Stomach (tissue), 9 donors: ENCODE measurements around the gene ADSS1. TPM values are rescaled to one million over a fixed set of nuclear protein-coding genes. Genes with fewer than 3 reads are reported as not detected.

Experiments used
- DNase-seq, 2 donors: peaks; one replicate each; pipeline versions ENCODE4 v3.0.0 to v3.0.0-alpha.2; 2013 to 2019
- H3K27ac ChIP-seq, 5 donors: fragments of 200-600 bp in 4 of 5; sonication (generic) in 4 of 5; one replicate each; pipeline ENCODE4 v1.5.1; 2013 to 2019; ENCODE audit warnings: mild to moderate bottlenecking in 1 of 5, moderate library complexity in 1 of 5
- H3K27me3 ChIP-seq, 3 donors: fragments of 200-600 bp; sonication (generic); one replicate each; pipeline ENCODE4 v1.5.1; 2017 to 2019; ENCODE audit warnings: mixed run types in 1 of 3
- H3K36me3 ChIP-seq, 4 donors: fragments of 200-600 bp; sonication (generic); 1 replicate in 3 of 4; 2 replicates in 1 of 4; pipeline ENCODE4 v1.5.1; 2016 to 2019
- H3K4me1 ChIP-seq, 4 donors: fragments of 200-600 bp; sonication (generic); one replicate each; pipeline ENCODE4 v1.5.1; 2016 to 2019
- H3K4me3 ChIP-seq, 4 donors: fragments of 200-600 bp; sonication (generic) in 3 of 4; one replicate each; pipeline ENCODE4 v1.5.1; 2016 to 2019; ENCODE audit warnings: mild to moderate bottlenecking in 1 of 4
- H3K9me3 ChIP-seq, 4 donors: fragments of 200-600 bp; sonication (generic); one replicate each; pipeline ENCODE4 v1.5.1; 2016 to 2019
- CTCF ChIP-seq, 7 experiments: fragments of 450-650 bp in 4 of 7; fragments of 200-600 bp in 3 of 7; sonication (generic) in 3 of 7; IDR thresholded peaks; one replicate each; pipeline ENCODE4 v1.5.1; 2016 to 2019; ENCODE audit warnings: antibody characterized with exemption in 7 of 7, control low read depth in 2 of 7, mild to moderate bottlenecking in 1 of 7
- EP300 ChIP-seq: sonication (generic); formaldehyde crosslinking; IDR thresholded peaks from one replicate; pipeline ENCODE4 v1.6.1; 2017; ENCODE audit warnings: antibody characterized with exemption
- POLR2A ChIP-seq, 4 donors: fragments of 450-650 bp; IDR thresholded peaks; one replicate each; pipeline ENCODE4 v1.6.1; 2016; ENCODE audit warnings: antibody characterized with exemption in 4 of 4, control low read depth in 2 of 4, mild to moderate bottlenecking in 1 of 4, moderate library complexity in 1 of 4
- POLR2AphosphoS5 ChIP-seq, 3 donors: sonication (generic); formaldehyde crosslinking; IDR thresholded peaks; one replicate each; pipeline ENCODE4 v1.6.1; 2016; ENCODE audit warnings: antibody characterized with exemption in 3 of 3
- WGBS, 5 donors: extraction: QIAGEN DNeasy Blood & Tissue Kit in 3 of 5; methylation state at CpG; one replicate each; pipeline versions ENCODE4 v1.1.5 to v1.1.7; 2013 to 2018; 5-methylcytosine and 5-hydroxymethylcytosine counted together
- intact Hi-C: fragments of 100-400 bp; cut with DNase I; formaldehyde crosslinking; loops from one replicate; pipeline ENCODE4 v1.15.1; 2023; ENCODE audit warnings: low total_unique reads
- polyA plus RNA-seq, 3 donors: library from polyadenylated mRNA; stranded (reverse); fragments of 200-250 nt; gene quantifications; one replicate each; pipeline ENCODE4 v1.2.3, GENCODE V29; 2013
- total RNA-seq, 5 donors: library from RNA; depleted of rRNA; stranded (reverse); fragments of >200 nt; gene quantifications; one replicate each; pipeline versions ENCODE4 v1.1.0 to v1.2.3, GENCODE V29; 2014 to 2016
- donor health status: healthy with polysubstance abuse.
- donor health status: Bipolar disorder and iron deficiency.
- donor health status: healthy.

ADSS1 gene
- total and polyA plus RNA-seq, 8 donors, result 7.0 to 59.4 (median 12.3) TPM; not detected in 1

GRCh38 chr14:104730487-104730886 is 6.5 kb downstream of the ADSS1 start:
- H3K36me3 ChIP-seq, result no peaks in the 10 kb centered on the region

GRCh38 chr14:104731320-104732294 is 7.6 kb downstream of the ADSS1 start:
- no peak overlapping the region for H3K4me3 ChIP-seq
- H3K36me3 ChIP-seq, result no peaks in the 10 kb centered on the region
- H3K27ac ChIP-seq, result peak overlapping the region; percentile 2 to 78 (median 68)
- WGBS, 5 donors, result 74 to 88% (median 86%) methylated on average over 12 to 18 of the region's 18 CpGs
- intact Hi-C loops, result no loop called here
- no peaks in the 10 kb centered on the region for H3K9me3 ChIP-seq
- no peak for DNase-seq
- TF ChIP-seq CTCF (IDR thresholded peaks at IDR 0.05), result no peak
- no peak for TF ChIP-seq POLR2A (IDR thresholded peaks at IDR 0.05)
- no peak for TF ChIP-seq POLR2AphosphoS5 (IDR thresholded peaks at IDR 0.05)
- TF ChIP-seq EP300, result no peak
- no peaks in the 10 kb centered on the region for H3K27me3 ChIP-seq
- peaks cover 34 to 59% (median 47%) of the 10 kb centered on the region in 4 donors for H3K4me1 ChIP-seq

More at GRCh38 chr14:104730487-104730886, 6.5 kb downstream of the ADSS1 start:
- H3K9me3 ChIP-seq, result no peaks in the 10 kb centered on the region
- TF ChIP-seq CTCF (IDR thresholded peaks at IDR 0.05) (no peak), EP300 (no peak), POLR2AphosphoS5 (IDR thresholded peaks at IDR 0.05) (no peak), POLR2A (IDR thresholded peaks at IDR 0.05) (no peak)
- DNase-seq, result no peak
- peaks cover 23 to 59% (median 46%) of the 10 kb centered on the region in 4 donors for H3K4me1 ChIP-seq
- H3K27ac ChIP-seq, result no peak overlapping the region
- H3K4me3 ChIP-seq, result no peak overlapping the region
- intact Hi-C loops, result no loop called here
- no peaks in the 10 kb centered on the region for H3K27me3 ChIP-seq
- 71 to 84% (median 74%) methylated on average over 5 of the region's 5 CpGs for WGBS, 5 donors

- Histone ChIP-seq H3K4me3 (no peak overlapping the region), H3K9me3 (no peaks in the 10 kb centered on the region), H3K36me3 (no peaks in the 10 kb centered on the region), H3K27me3 (no peaks in the 10 kb centered on the region), H3K4me1 (peaks cover 39 to 62% (median 46%) of the 10 kb centered on the region in 4 donors), H3K27ac (peak overlapping the region; percentile 40 to 78 (median 68))
- intact Hi-C loops, result no loop called here
- peak; percentile 82 to 93 for DNase-seq
- WGBS, 5 donors, result 25 to 61% (median 38%) methylated on average over 10 to 14 of the region's 14 CpGs
- peak; percentile 23 to 64 (median 57) for TF ChIP-seq POLR2AphosphoS5 (IDR thresholded peaks at IDR 0.05)
- TF ChIP-seq CTCF (IDR thresholded peaks at IDR 0.05), result no peak
- TF ChIP-seq EP300, result peak; percentile 62
- TF ChIP-seq POLR2A (IDR thresholded peaks at IDR 0.05), result no peak
These were observed 8.4 kb downstream of the ADSS1 start for GRCh38 chr14:104732355-104732804.

GRCh38 chr14:104732931-104733681 is 9.1 kb downstream of the ADSS1 start:
- WGBS, 5 donors, result 63 to 87% (median 70%) methylated on average over 6 to 23 of the region's 23 CpGs
- Histone ChIP-seq H3K36me3 (no peaks in the 10 kb centered on the region), H3K9me3 (no peaks in the 10 kb centered on the region), H3K27me3 (no peaks in the 10 kb centered on the region), H3K4me1 (peaks cover 39 to 62% (median 46%) of the 10 kb centered on the region in 4 donors), H3K4me3 (no peak overlapping the region), H3K27ac (peak overlapping the region; percentile 40 to 78 (median 68))
- DNase-seq, result peak; percentile 46 to 60
- TF ChIP-seq POLR2AphosphoS5 (IDR thresholded peaks at IDR 0.05) (no peak), CTCF (IDR thresholded peaks at IDR 0.05) (no peak), POLR2A (IDR thresholded peaks at IDR 0.05) (no peak), EP300 (no peak)
- intact Hi-C loops, result no loop called here
